Stimulated activated CD4-positive, alpha-beta T cell treated with anti-CD3 and anti-CD28 coated beads, Interleukin-1b, Interleukin-23, amount 100 ng/mL, for 48 hours (primary cell): ENCODE results near the gene PCDHGA7.
"Not testable (repeated sequence)": the region's sequence is repeated elsewhere in the genome, so short reads cannot be mapped to it uniquely, and the experiment has no call there.

Experiments
- DNase-seq: peaks from one replicate; pipeline ENCODE4 v3.0.0-alpha.2; 2020

The PCDHGA7 gene

DNA sequence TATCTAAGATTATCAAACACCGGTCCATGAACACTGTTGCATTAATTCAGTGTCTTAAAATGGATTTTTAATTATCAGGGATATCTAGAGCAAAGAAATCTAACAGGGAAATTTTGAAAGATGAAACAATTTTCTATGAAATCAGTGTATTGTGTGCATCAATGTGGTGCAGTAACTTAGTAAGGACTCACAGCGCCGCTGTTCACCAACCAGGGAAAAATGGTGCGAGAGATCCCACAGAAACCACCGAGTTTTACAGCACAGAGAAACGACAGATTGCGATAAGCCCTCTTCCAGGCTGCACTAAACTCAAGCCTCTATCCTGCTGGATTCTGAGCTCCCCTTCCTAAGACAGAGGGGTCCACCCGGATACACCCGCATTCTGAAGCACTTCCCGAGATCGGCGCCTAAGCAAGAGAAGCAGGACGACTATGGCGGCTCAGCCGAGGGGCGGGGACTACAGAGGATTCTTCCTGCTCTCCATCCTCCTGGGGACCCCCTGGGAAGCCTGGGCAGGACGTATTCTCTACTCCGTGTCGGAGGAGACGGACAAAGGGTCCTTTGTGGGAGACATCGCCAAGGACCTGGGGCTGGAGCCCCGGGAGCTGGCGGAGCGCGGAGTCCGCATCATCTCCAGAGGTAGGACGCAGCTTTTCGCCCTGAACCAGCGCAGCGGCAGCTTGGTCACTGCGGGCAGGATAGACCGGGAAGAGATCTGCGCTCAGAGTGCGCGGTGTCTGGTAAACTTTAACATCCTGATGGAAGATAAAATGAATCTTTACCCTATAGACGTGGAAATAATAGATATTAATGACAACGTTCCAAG is at the start of gene PCDHGA7:
Gene PCDHGA7 (plus strand): TSS at position 274 of the 826 bp plus-strand sequence. CDS start 158 bp downstream, at position 432.
- DNase-seq, result no peak

DNA sequence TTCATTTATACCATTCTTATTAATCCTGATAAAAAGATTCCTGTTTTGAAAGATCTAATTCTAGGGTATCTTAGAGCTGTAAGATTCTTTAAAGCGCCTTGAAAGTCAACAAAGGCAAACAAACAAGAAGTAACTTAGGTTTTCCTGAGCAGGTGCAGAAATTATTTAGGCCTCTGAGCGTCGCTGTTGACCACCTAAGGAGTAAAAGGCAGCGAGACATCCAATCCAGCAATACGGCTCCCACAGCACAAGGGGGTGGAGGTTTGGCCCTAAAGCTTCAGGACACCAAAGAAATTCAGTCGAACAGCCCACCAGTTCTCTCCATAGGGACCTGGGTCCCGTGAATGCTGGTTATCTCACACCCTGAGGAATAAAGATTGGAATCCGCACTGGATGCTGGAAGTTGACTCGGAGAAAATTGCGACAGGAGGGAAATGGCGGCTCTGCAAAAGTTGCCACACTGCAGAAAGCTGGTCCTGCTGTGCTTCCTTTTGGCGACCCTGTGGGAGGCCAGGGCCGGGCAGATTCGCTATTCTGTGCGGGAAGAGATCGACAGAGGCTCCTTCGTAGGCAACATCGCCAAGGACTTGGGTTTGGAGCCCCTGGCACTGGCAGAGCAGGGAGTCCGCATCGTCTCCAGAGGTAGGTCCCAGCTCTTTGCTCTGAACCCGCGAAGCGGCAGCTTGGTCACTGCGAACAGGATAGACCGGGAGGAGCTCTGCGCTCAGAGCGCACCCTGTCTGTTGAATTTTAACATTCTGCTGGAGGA is 43.8 kb upstream of the PCDHGA7 start, which contains the start of gene PCDHGA2:
Gene PCDHGA2 (plus strand): TSS at position 223 of the 769 bp plus-strand sequence.
- DNase-seq, result no peak

DNA sequence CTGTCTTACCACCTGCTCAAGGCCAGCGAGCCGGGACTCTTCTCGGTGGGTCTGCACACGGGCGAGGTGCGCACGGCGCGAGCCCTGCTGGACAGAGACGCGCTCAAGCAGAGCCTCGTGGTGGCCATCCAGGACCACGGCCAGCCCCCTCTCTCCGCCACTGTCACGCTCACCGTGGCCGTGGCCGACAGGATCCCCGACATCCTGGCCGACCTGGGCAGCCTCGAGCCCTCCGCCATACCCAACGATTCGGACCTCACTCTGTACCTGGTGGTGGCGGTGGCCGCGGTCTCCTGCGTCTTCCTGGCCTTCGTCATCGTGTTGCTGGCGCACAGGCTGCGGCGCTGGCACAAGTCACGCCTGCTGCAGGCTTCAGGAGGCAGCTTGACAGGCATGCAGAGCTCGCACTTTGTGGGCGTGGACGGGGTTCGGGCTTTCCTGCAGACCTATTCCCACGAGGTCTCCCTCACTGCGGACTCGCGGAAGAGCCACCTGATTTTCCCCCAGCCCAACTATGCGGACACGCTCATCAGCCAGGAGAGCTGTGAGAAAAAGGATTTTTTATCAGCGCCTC is 41.7 kb upstream of the PCDHGA7 start:
- not testable (repeated sequence) for DNase-seq

DNA sequence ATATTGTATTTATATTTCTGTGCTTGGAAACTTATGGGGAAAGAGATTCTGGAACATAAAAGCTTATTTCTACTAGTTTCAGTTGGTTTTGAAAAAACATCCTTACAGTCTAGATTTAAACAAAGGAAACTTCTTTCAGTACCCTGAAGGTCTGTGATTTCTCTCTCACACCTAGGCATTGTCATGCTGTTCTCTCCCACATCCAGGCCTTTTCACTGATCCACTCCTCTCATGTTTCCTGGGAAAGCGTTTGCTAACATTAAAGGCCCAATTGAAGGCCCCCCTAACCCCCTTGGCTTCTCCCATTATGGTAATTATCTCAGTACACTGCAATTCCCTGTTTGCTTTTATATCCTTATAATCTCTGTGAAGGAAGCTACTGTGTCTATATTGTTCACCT is 39.8 kb upstream of the PCDHGA7 start:
- DNase-seq, result no peak

DNA sequence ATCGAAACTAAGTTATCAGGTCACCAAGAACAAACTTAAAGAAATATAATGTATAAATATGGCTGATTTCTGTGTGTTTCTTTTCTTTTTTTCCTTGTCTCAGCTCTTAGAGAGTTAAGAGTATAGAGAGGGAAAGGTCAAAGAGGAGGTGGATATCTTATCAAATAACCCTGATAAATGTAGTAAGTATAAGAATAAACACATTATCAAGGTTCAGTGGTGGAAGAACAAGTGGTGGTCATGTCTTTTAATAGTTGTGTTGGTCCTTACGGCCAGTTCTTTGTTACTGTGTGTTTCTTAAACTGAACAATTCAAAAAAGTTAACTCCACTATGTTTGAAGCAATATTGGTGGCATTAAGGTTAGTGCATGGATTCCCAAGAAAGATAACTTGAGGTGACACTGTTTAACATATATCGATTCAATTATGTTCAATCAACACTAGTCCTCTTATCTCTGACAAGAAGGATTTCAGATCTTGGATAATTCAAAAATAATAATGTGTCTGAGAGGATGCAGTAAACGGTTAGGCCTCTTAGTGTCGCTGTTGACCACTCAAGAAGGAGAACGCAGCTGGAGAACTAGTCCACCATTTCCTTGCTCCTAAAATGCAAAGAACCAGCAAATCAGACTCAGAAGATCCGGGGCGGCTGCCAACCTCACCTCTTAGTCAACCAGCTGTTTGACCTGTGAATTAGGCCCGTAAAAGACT is 39.1 kb upstream of the PCDHGA7 start, which contains the start of gene PCDHGA3:
Gene PCDHGA3 (plus strand): TSS at position 588 of the 711 bp plus-strand sequence. CDS start 205 bp downstream, outside the sequence.
- no peak for DNase-seq

DNA sequence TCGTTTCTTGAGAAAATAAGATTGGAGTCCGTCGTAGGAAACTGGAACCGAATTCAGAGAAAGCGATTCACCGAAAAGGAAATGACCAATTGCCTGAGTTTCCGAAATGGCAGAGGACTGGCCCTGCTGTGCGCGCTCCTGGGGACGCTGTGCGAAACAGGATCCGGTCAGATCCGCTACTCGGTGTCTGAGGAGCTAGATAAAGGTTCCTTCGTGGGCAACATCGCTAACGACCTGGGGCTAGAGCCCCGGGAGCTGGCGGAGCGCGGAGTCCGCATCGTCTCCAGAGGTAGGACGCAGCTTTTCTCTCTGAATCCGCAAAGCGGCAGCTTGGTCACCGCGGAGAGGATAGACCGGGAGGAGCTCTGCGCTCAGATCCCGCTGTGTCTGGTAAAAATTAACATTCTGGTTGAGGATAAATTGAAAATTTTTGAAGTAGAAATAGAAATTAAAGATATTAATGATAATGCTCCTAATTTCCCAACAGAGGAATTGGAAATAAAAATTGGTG is 38.5 kb upstream of the PCDHGA7 start:
- DNase-seq, result no peak

DNA sequence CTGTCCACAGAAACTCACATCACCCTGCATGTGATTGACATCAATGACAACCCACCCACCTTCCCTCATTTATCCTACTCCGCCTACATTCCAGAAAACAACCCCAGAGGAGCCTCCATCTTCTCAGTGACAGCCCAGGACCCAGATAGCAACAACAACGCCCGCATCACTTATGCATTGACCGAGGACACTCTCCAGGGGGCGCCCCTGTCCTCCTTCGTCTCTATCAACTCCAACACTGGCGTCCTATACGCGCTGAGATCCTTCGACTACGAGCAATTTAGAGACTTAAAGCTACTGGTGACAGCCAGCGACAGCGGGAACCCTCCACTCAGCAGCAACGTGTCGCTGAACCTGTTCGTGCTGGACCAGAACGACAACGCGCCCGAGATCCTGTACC is 37.2 kb upstream of the PCDHGA7 start:
- DNase-seq, result no peak

DNA sequence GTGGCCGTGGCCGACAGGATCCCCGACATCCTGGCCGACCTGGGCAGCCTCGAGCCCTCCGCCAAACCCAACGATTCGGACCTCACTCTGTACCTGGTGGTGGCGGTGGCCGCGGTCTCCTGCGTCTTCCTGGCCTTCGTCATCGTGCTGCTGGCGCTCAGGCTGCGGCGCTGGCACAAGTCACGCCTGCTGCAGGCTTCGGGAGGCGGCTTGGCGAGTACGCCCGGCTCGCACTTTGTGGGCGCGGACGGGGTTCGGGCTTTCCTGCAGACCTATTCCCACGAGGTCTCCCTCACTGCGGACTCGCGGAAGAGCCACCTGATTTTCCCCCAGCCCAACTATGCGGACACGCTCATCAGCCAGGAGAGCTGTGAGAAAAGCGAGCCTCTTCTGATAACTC is 36.5 kb upstream of the PCDHGA7 start:
- DNase-seq, result not testable (repeated sequence)

DNA sequence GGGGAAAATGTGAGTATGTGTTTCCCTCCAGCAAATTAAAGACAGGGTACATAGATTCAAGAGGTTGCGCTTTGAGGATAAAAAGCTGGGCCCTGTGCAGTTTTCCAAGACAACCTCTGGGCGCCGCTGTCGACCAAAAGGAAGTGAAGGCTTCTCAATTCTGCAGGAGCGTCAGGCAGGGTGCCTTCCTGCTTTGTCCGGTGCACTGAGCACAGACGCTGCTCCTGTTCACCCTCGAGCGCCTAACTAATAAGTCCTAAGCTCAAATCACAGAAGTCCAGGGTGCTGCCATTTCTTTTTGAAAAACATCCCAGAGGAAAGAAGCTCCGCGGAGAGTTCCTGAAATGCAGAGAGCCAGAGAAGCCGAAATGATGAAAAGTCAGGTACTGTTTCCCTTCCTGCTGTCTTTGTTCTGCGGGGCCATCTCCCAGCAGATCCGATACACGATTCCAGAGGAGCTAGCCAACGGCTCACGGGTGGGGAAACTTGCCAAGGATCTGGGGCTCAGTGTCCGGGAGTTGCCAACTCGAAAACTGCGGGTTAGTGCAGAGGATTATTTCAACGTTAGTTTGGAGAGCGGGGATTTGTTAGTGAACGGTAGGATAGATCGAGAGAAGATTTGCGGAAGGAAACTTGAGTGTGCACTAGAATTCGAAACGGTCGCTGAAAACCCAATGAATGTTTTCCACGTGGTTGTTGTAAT is 32.5 kb upstream of the PCDHGA7 start, which contains the start of gene PCDHGB1:
Gene PCDHGB1 (plus strand): TSS at position 183 of the 703 bp plus-strand sequence. CDS start 162 bp downstream, at position 345.
- DNase-seq, result peak; percentile 35

DNA sequence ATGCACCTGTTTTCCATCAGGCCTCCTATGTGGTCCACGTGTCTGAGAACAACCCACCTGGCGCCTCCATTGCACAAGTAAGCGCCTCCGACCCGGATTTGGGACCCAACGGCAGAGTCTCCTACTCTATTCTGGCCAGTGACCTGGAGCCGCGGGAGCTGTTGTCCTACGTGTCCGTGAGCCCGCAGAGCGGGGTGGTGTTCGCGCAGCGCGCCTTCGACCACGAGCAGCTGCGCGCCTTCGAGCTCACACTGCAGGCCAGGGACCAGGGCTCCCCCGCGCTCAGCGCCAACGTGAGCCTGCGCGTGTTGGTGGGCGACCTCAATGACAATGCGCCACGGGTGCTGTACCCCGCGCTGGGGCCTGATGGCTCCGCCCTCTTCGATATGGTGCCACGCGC is 31.0 kb upstream of the PCDHGA7 start:
- DNase-seq, result no peak

DNA sequence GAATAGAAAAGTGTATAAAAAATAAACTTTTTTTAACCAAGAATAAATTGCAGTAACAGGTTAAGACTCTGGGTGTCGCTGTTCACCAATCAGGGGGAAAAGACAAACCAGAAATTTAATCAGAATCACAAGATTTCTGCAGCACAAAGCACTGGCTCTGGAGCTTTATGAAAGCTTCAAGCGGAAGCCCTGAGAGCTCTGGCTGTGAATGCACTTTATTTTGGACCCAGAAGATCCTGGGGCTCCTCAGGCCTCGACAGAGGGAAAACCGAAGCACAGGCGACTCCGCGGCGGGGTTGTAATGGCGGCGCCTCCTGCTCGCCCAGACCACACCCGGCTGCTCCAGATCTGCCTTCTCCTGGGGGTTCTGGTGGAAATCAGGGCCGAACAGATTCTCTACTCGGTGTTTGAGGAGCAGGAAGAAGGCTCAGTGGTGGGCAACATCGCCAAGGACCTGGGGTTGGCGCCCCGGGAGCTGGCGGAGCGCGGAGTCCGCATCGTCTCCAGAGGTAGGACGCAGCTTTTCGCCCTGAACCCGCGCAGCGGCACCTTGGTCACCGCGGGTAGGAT is 27.6 kb upstream of the PCDHGA7 start, which contains the start of gene PCDHGA4:
Gene PCDHGA4 (plus strand): TSS at position 122 of the 570 bp plus-strand sequence. CDS start 87 bp downstream, at position 209.
- no peak for DNase-seq

DNA sequence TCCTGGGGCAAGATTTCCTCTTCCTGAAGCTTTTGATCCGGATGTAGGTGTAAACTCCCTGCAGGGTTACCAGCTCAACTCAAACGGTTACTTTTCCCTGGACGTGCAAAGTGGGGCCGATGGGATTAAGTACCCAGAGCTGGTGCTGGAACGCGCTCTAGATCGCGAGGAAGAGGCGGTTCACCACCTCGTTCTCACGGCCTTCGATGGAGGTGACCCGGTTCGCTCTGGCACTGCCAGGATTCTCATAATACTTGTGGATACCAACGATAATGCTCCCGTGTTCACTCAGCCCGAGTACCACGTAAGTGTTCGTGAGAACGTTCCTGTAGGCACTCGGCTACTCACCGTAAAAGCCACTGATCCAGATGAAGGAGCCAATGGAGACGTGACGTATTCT is 26.9 kb upstream of the PCDHGA7 start:
- DNase-seq, result no peak

DNA sequence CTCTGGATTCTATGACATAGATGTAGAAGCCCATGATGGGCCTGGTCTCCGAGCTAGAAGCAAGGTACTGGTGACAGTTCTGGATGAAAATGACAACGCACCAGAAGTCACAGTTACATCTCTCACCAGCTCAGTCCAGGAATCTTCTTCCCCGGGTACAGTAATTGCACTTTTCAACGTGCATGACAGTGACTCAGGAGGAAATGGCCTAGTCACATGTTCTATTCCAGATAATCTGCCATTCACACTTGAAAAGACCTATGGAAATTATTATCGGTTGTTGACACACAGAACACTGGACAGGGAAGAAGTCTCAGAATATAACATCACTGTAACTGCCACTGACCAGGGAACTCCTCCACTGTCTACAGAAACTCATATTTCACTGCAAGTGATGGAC is 26.4 kb upstream of the PCDHGA7 start:
- no peak for DNase-seq

DNA sequence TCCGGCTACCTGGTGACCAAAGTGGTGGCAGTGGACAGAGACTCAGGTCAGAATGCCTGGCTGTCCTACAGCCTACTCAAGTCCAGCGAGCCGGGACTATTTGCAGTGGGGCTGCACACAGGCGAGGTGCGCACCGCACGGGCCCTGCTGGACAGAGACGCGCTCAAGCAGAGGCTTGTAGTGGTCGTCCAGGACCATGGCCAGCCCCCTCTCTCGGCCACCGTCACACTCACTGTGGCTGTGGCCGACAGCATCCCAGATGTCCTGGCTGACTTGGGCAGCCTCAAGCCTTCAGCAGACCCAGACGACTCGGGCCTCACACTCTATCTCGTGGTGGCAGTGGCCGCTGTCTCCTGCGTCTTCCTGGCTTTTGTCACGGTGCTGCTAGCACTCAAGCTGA is 25.6 kb upstream of the PCDHGA7 start:
- no peak for DNase-seq

DNA sequence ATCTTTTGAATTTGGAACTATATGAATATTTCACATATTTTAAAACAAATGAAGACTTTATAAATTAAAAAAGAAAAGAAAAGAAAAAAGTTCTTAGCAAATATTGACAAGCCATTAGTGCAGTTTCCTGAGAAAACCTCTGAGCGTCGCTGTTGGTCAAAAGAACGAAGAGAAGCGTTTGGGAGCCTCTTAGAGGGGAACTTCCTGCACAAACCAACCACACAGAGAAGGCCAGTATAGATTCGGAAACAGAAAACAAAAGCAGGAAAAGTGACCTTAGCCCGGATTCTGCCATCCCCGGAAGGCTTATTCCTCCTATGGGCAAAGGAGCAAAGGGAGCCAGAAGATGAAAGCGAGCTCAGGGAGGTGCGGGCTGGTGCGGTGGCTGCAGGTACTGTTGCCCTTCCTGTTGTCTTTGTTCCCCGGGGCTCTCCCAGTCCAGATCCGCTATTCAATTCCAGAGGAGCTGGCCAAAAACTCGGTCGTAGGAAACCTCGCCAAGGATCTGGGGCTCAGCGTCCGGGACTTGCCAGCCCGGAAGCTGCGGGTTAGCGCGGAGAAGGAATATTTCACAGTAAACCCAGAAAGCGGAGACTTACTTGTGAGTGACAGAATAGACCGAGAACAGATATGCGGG is 22.6 kb upstream of the PCDHGA7 start, which contains the start of gene PCDHGB2:
Gene PCDHGB2 (plus strand): TSS at position 205 of the 637 bp plus-strand sequence. CDS start 142 bp downstream, at position 347.
- no peak for DNase-seq

DNA sequence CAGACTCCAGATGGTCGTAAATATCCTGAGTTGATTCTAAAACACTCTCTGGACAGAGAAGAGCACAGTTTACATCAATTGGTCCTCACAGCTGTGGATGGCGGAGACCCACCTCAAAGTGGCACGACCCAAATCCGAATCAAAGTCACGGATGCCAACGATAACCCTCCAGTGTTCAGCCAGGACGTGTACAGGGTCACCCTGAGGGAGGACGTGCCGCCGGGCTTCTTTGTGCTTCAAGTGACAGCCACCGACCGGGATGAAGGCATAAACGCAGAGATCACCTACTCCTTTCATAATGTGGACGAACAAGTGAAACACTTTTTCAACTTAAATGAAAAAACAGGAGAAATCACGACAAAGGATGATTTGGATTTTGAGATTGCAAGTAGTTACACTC is 21.9 kb upstream of the PCDHGA7 start:
- no peak for DNase-seq

DNA sequence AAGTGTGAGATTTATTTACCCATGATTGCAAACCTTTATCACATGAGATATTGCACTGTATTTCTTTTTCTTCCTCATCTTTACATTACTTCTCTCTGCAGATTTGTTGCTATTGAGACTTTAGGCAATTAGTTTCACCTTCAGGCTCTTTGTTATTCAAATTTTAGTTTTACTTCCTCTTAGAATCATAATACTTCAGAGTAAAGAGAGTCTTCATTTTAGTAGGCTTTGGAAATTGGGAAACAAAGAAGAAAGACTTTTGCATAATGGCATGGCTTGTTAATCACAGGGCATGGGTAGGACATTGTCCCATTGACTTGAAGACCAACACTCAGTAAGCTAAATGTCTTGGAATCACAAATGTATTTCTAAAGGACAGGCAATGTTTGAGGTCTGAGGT is 19.8 kb upstream of the PCDHGA7 start:
- no peak for DNase-seq

DNA sequence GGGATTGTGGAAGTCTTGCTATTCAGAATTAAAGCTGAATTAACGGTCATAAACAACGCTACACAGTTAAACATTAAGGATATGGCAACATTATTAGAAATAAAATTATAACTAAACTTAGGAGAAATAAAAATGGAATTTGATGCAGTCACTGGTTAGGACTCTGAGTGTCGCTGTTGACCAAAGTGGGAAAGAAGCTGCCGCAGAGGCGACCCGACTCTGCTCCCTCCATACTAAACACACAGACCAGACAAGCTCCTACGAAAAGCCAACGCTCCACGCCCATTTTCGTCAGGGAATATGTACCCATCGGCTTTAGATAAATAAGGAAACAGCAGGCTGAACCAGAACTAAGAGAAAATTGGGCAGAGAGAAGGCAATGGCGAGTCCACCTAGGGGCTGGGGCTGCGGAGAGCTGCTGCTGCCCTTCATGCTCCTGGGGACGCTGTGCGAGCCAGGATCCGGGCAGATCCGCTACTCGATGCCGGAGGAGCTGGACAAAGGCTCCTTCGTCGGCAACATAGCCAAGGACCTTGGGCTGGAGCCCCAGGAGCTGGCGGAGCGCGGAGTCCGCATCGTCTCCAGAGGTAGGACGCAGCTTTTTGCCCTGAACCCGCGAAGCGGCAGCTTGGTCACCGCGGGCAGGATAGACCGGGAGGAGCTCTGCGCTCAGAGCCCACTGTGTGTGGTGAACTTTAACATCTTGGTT is 18.4 kb upstream of the PCDHGA7 start, which contains the start of gene PCDHGA5:
Gene PCDHGA5 (plus strand): TSS at position 211 of the 709 bp plus-strand sequence. CDS start 169 bp downstream, at position 380.
- no peak for DNase-seq

DNA sequence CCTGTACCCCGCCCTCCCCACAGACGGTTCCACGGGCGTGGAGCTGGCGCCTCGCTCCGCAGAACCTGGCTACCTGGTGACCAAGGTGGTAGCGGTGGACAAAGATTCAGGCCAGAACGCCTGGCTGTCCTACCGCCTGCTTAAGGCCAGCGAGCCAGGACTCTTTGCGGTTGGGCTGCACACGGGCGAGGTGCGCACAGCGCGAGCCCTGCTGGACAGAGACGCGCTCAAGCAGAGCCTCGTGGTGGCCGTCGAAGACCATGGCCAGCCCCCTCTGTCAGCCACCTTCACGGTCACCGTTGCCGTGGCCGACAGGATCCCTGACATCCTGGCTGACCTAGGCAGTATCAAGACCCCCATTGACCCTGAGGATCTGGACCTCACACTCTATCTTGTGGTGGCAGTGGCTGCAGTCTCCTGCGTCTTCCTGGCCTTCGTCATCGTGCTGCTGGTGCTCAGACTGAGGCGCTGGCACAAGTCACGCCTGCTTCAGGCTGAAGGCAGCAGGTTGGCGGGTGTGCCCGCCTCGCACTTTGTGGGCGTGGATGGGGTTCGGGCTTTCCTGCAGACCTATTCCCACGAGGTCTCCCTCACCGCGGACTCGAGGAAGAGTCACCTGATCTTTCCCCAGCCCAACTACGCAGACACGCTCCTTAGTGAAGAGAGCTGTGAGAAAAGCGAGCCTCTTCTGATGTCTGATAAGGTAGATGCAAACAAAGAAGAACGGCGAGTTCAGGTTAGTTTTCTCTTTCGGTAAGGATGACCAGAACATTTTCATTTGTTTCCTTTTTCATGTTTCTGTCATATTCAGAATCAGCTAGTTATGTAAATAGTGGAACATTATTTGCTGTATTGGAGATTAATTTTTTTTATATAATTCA is 16.3 kb upstream of the PCDHGA7 start:
- no peak for DNase-seq
